Endothelial cell of umbilical vein (primary cell): ENCODE measurements around the gene MLPH.
A peak's percentile ranks its signal among the peaks of the same experiment; 100 is the strongest.

Experiments used
- CTCF ChIP-seq, 2 donors: IDR thresholded peaks; 1 replicate in 1 of 2; 2 replicates in 1 of 2; pipeline ENCODE4 v1.5.1; 2011; ENCODE audit warnings: low read length in 2 of 2, mild to moderate bottlenecking in 2 of 2, moderate library complexity in 2 of 2, control low read depth in 1 of 2, inconsistent platforms in 1 of 2, low read depth in 1 of 2; ENCODE audit not compliant: insufficient read depth in 1 of 2; ENCODE audit errors: extremely low read depth in 1 of 2
- EZH2 ChIP-seq: IDR thresholded peaks from 2 replicates; pipeline ENCODE4 v1.6.1; 2012; ENCODE audit warnings: borderline replicate concordance, low read depth, mild to moderate bottlenecking, moderate library complexity, low read length, inconsistent platforms; ENCODE audit not compliant: severe bottlenecking
- MYC ChIP-seq: IDR thresholded peaks from one replicate; pipeline ENCODE4 v1.6.1; 2011; ENCODE audit warnings: mild to moderate bottlenecking, low read depth, low read length
- POLR2A ChIP-seq: IDR thresholded peaks from 2 replicates; pipeline ENCODE4 v1.6.1; 2012; ENCODE audit warnings: low read depth, mild to moderate bottlenecking, control low read depth, low read length
- POLR2AphosphoS5 ChIP-seq: IDR thresholded peaks from 2 replicates; pipeline ENCODE4 v1.6.1; 2012; ENCODE audit warnings: low read depth, mild to moderate bottlenecking, control low read depth, low read length, moderate library complexity; ENCODE audit not compliant: insufficient read depth

GRCh38 chr2:237471438-237472186 is 15.4 kb upstream of the MLPH start:
- TF ChIP-seq CTCF (IDR thresholded peaks at IDR 0.05; ENCODE audit: extremely low read depth in 1 of 2, insufficient read depth in 1 of 2, low read depth in 1 of 2, low read length in 2 of 2) (peak; percentile 48 to 70), POLR2A (no peak), POLR2AphosphoS5 (no peak), EZH2 (no peak), MYC (no peak)
